Retinal pigment epithelial cell (primary cell): ENCODE measurements around the gene FAM186B.

Experiments used
- DNase-seq: peaks from one replicate; pipeline ENCODE4 v3.0.0-alpha.2; 2010; ENCODE audit warnings: low read depth
- H3K4me3 ChIP-seq: 2 replicates; pipeline ENCODE4 v1.5.1; 2011; ENCODE audit warnings: mild to moderate bottlenecking, low read length, control low read depth, moderate library complexity
- CTCF ChIP-seq: conservative IDR thresholded peaks from 2 replicates; pipeline ENCODE4 v1.5.1; 2011; ENCODE audit warnings: low read depth, low read length, control low read depth, inconsistent platforms

FAM186B gene

GRCh38 chr12:49633703-49634345, 28.4 kb upstream of the FAM186B start:
- no peak for TF ChIP-seq CTCF
- DNase-seq, result no peak
- no peak overlapping the region for H3K4me3 ChIP-seq

GRCh38 chr12:49632986-49633702, 27.7 kb upstream of the FAM186B start:
- H3K4me3 ChIP-seq, result no peak overlapping the region
- no peak for DNase-seq
- no peak for TF ChIP-seq CTCF

GRCh38 chr12:49632401-49632800, 27.0 kb upstream of the FAM186B start:
- DNase-seq, result no peak
- TF ChIP-seq CTCF, result no peak

GRCh38 chr12:49631336-49631907, 26.0 kb upstream of the FAM186B start:
- TF ChIP-seq CTCF, result no peak
- no peak overlapping the region for H3K4me3 ChIP-seq
- DNase-seq, result no peak

More at GRCh38 chr12:49632401-49632800, 27.0 kb upstream of the FAM186B start:
- no peak overlapping the region for H3K4me3 ChIP-seq

- no peak for DNase-seq
- H3K4me3 ChIP-seq, result no peak overlapping the region
- no peak for TF ChIP-seq CTCF
Observed at GRCh38 chr12:49627752-49628360, 22.4 kb upstream of the FAM186B start.

GRCh38 chr12:49626836-49627235, 21.4 kb upstream of the FAM186B start:
- TF ChIP-seq CTCF, result no peak
- no peak overlapping the region for H3K4me3 ChIP-seq
- no peak for DNase-seq
